HepG2 (cell line): ENCODE measurements around the gene TAGAP. TPM values are rescaled to one million over a fixed set of nuclear protein-coding genes. Genes with fewer than 3 reads are reported as not detected.

Experiments used
- ATAC-seq: fragments of 200-7000 bp; cut with Tn5 transposase; 3 replicates; pipeline ENCODE4 v1.9.1; 2020; ENCODE audit warnings: mild to moderate bottlenecking, moderate library complexity
- BruUV-seq: library from RNA; stranded (reverse); fragments of 400-500 nt; replicated peaks from 2 replicates; lab custom pipeline; 2021; lab: Mats Ljungman, UMichigan
- CTCF ChIA-PET: fragments of 300-600 bp; formaldehyde crosslinking; extraction: SDS; loops from one replicate; lab custom pipeline; 2021; ENCODE audit warnings: low total read pairs, inconsistent platforms, low intra/inter-chr PET ratio; lab: Yijun Ruan, JAX
- POLR2A ChIA-PET: fragments of 350-600 bp; sonication (Branson Sonifier 250); formaldehyde crosslinking; loops from one replicate; lab custom pipeline; 2020; ENCODE audit warnings: antibody characterized with exemption, inconsistent platforms; lab: Yijun Ruan, JAX
- DNase-seq: peaks from one replicate; pipeline ENCODE4 v3.0.0-alpha.2; 2015; ENCODE audit warnings: low spot score
- FAIRE-seq: peaks from 3 replicates; lab custom pipeline; 2011; peaks lifted over from hg19 to GRCh38; lab: Jason Lieb, UNC
- H2AFZ ChIP-seq: one replicate; pipeline ENCODE4 v1.6.1; 2011; ENCODE audit warnings: low read length, inconsistent platforms
- H3K27ac ChIP-seq: fragments of 300-600 bp; 3 replicates; pipeline ENCODE4 v1.8.0; 2011; ENCODE audit warnings: mixed run types, mild to moderate bottlenecking, mixed read lengths, low read length, inconsistent platforms; ENCODE audit not compliant: insufficient read depth; ENCODE audit errors: extremely low read length
- H3K27me3 ChIP-seq, 2 experiments: fragments of 200-600 bp in 1 of 2; 2 replicates in 1 of 2; 3 replicates in 1 of 2; pipeline versions ENCODE4 v1.6.0 to v1.8.0; 2011; ENCODE audit warnings: low read length in 2 of 2, mild to moderate bottlenecking in 2 of 2, moderate library complexity in 2 of 2, inconsistent platforms in 1 of 2; ENCODE audit not compliant: insufficient read depth in 2 of 2, control insufficient read depth in 1 of 2
- H3K36me3 ChIP-seq, 2 experiments: fragments of 200-600 bp in 1 of 2; replicated peaks in 1 of 2; 2 replicates in 1 of 2; 3 replicates in 1 of 2; pipeline versions ENCODE4 v1.5.1 to v1.8.0; 2011; ENCODE audit warnings: low read length in 2 of 2, inconsistent platforms in 1 of 2; ENCODE audit not compliant: insufficient read depth in 2 of 2, control insufficient read depth in 1 of 2
- H3K4me1 ChIP-seq: 2 replicates; pipeline ENCODE4 v1.5.1; 2012; ENCODE audit warnings: low read length, inconsistent platforms; ENCODE audit not compliant: insufficient read depth
- H3K4me2 ChIP-seq: 2 replicates; pipeline ENCODE4 v1.6.0; 2011; ENCODE audit warnings: low read depth, low read length, inconsistent platforms
- H3K4me3 ChIP-seq, 3 experiments: fragments of 200-600 bp in 1 of 3; sonication (generic), shearing (Covaris generic) in 1 of 3; replicated peaks in 1 of 3; 2 replicates each; pipeline ENCODE4 v1.5.1; 2011 to 2016; ENCODE audit warnings: low read length in 3 of 3, inconsistent platforms in 2 of 3, low read depth in 2 of 3, mild to moderate bottlenecking in 2 of 3, control low read depth in 1 of 3, mixed read lengths in 1 of 3; ENCODE audit not compliant: insufficient read depth in 1 of 3
- H3K79me2 ChIP-seq: one replicate; pipeline ENCODE4 v1.6.1; 2011; ENCODE audit warnings: low read length, inconsistent platforms; ENCODE audit not compliant: insufficient read depth
- H3K9ac ChIP-seq: 2 replicates; pipeline ENCODE4 v1.6.0; 2011; ENCODE audit warnings: mild to moderate bottlenecking, low read depth, low read length, inconsistent platforms; ENCODE audit not compliant: insufficient read depth
- H3K9me3 ChIP-seq: 2 replicates; pipeline ENCODE4 v1.5.1; 2012; ENCODE audit warnings: mild to moderate bottlenecking, low read length
- H4K20me1 ChIP-seq: 2 replicates; pipeline ENCODE4 v1.6.0; 2011; ENCODE audit warnings: inconsistent platforms, mild to moderate bottlenecking, low read length, moderate library complexity; ENCODE audit not compliant: insufficient read depth
- ARNT2 ChIP-seq: sonication (generic); formaldehyde crosslinking; IDR thresholded peaks from 2 replicates; pipeline ENCODE4 v1.8.0; 2022; ENCODE audit warnings: mild to moderate bottlenecking, low read depth, missing genetic modification reagents, moderate library complexity
- FOSL1 ChIP-seq: sonication (generic); formaldehyde crosslinking; IDR thresholded peaks from 2 replicates; pipeline ENCODE4 v1.9.0; 2021; ENCODE audit warnings: missing genetic modification reagents, borderline replicate concordance
- FOXK1 ChIP-seq: sonication (generic); formaldehyde crosslinking; IDR thresholded peaks from 2 replicates; pipeline ENCODE4 v1.4.0; 2020; ENCODE audit warnings: low read depth, missing genetic modification reagents, borderline replicate concordance
- GATAD2A ChIP-seq: IDR thresholded peaks from 2 replicates; pipeline ENCODE4 v1.6.1; 2016
- GPN1 ChIP-seq: sonication (generic); formaldehyde crosslinking; IDR thresholded peaks from 2 replicates; pipeline ENCODE4 v1.5.1; 2020; ENCODE audit warnings: missing genetic modification reagents, borderline replicate concordance
- IRF2 ChIP-seq: IDR thresholded peaks from 2 replicates; pipeline ENCODE4 v1.6.1; 2018; ENCODE audit warnings: missing genetic modification reagents, missing compliant biosample characterization
- JUN ChIP-seq: sonication (generic); formaldehyde crosslinking; IDR thresholded peaks from 2 replicates; pipeline ENCODE4 v1.4.0; 2020; ENCODE audit warnings: mild to moderate bottlenecking, missing genetic modification reagents
- MATR3 ChIP-seq: sonication (generic); formaldehyde crosslinking; IDR thresholded peaks from 2 replicates; pipeline ENCODE4 v1.4.0; 2020; ENCODE audit warnings: missing genetic modification reagents
- SIX4 ChIP-seq: sonication (generic); formaldehyde crosslinking; IDR thresholded peaks from 2 replicates; pipeline ENCODE4 v1.4.0; 2020; ENCODE audit warnings: missing genetic modification reagents
- SMYD3 ChIP-seq: sonication (generic); formaldehyde crosslinking; IDR thresholded peaks from 2 replicates; pipeline ENCODE4 v1.8.1; 2023; ENCODE audit warnings: mild to moderate bottlenecking, missing genetic modification reagents
- ZNF276 ChIP-seq: sonication (generic); formaldehyde crosslinking; IDR thresholded peaks from 2 replicates; pipeline ENCODE4 v1.4.0; 2020; ENCODE audit warnings: mild to moderate bottlenecking, low read depth, missing genetic modification reagents
- ZNF550 ChIP-seq: sonication (generic); formaldehyde crosslinking; IDR thresholded peaks from 2 replicates; pipeline ENCODE4 v1.4.0; 2020; ENCODE audit warnings: mild to moderate bottlenecking, missing genetic modification reagents, borderline replicate concordance
- ZNF615 ChIP-seq: sonication (generic); formaldehyde crosslinking; IDR thresholded peaks from 2 replicates; pipeline ENCODE4 v1.5.0; 2020; ENCODE audit warnings: mild to moderate bottlenecking, missing genetic modification reagents, borderline replicate concordance
- WGBS: methylation state at CpG from one replicate; pipeline ENCODE4 v1.1.6; 2017; ENCODE audit warnings: low lambda C conversion rate; 5-methylcytosine and 5-hydroxymethylcytosine counted together
- in situ Hi-C: cut with HindIII; loops from 2 replicates; pipeline ENCODE4 v1.10.0; 2017; ENCODE audit warnings: low pct_unique_long_range_greater_than_20kb; ENCODE audit not compliant: extremely low pct_ligation_motif_present
- intact Hi-C: fragments of 100-400 bp; cut with micrococcal nuclease; formaldehyde crosslinking; loops from one replicate; pipeline ENCODE4 v1.10.0; 2022; ENCODE audit not compliant: unreplicated experiment
- polyA plus RNA-seq, 8 experiments: library from polyadenylated mRNA; depleted of rRNA in 3 of 8; stranded (reverse) in 7 of 8; unstranded in 1 of 8; fragments of >200 nt; fragmentation: Illumina TruSeq in 4 of 8; extraction: Trizol in 4 of 8; gene quantifications; 2 replicates each; pipeline versions ENCODE4 v1.2.1 to v1.2.3, GENCODE V29; 2011 to 2016; ENCODE audit warnings: low read depth in 4 of 8, missing spikeins in 1 of 8, mixed read lengths in 1 of 8; ENCODE audit not compliant: insufficient read depth in 1 of 8
- total RNA-seq, 5 experiments: library from RNA; depleted of rRNA; stranded (reverse); fragments of >200 nt; fragmentation: Illumina TruSeq; extraction: Trizol; gene quantifications; 2 replicates each; pipeline ENCODE4 v1.2.3, GENCODE V29; 2016; ENCODE audit warnings: low read depth in 1 of 5
- TF ChIP-seq, protein P1 (sequence below): sonication (generic); formaldehyde crosslinking; IDR thresholded peaks from 2 replicates; pipeline ENCODE4 v1.5.0; 2020; ENCODE audit warnings: missing genetic modification reagents
- TF ChIP-seq, protein P2 (sequence below): IDR thresholded peaks from 2 replicates; pipeline ENCODE4 v1.6.1; 2016; ENCODE audit warnings: low read depth, missing genetic modification reagents, missing compliant biosample characterization

The TAGAP gene
- total and polyA plus RNA-seq, 2 of the 13 experiments (the other 11 are each of a cell fraction or from before 2014, with no cell fraction given), result not detected

- H4K20me1 ChIP-seq, result no peaks in the 10 kb centered on the region
- H3K9ac ChIP-seq, result no peak overlapping the region
- no peak overlapping the region for H3K27ac ChIP-seq
- in situ Hi-C loops (no loop called here), intact Hi-C loops (no loop called here)
- no peaks in the 10 kb centered on the region for H3K9me3 ChIP-seq
- peaks cover 4 to 61% of the 10 kb centered on the region in 2 experiments; a peak in 4 of 5 replicates for H3K27me3 ChIP-seq
- no peaks in the 10 kb centered on the region for H3K36me3 ChIP-seq
- no peak overlapping the region for H3K4me3 ChIP-seq
- FAIRE-seq (no peak), DNase-seq (no peak), ATAC-seq (no peak)
- WGBS, result 19% methylated on average over 10 of the region's 10 CpGs
- no peaks in the 10 kb centered on the region for H3K4me1 ChIP-seq
- no peak overlapping the region for H2AFZ ChIP-seq
- POLR2A ChIA-PET, result no interaction called here
- no peak overlapping the region for H3K4me2 ChIP-seq
- no peaks in the 10 kb centered on the region for H3K79me2 ChIP-seq
- CTCF ChIA-PET, result no interaction called here
- TF ChIP-seq, protein P1, sequence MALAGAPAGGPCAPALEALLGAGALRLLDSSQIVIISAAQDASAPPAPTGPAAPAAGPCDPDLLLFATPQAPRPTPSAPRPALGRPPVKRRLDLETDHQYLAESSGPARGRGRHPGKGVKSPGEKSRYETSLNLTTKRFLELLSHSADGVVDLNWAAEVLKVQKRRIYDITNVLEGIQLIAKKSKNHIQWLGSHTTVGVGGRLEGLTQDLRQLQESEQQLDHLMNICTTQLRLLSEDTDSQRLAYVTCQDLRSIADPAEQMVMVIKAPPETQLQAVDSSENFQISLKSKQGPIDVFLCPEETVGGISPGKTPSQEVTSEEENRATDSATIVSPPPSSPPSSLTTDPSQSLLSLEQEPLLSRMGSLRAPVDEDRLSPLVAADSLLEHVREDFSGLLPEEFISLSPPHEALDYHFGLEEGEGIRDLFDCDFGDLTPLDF (CRISPR knock-in tag), result no peak
- TF ChIP-seq FOXK1 (no peak), ZNF615 (CRISPR knock-in tag) (no peak), ZNF550 (CRISPR knock-in tag) (no peak), ARNT2 (CRISPR knock-in tag) (no peak), JUN (CRISPR knock-in tag) (no peak), GATAD2A (CRISPR knock-in tag) (no peak), IRF2 (CRISPR knock-in tag) (no peak), SIX4 (CRISPR knock-in tag) (no peak), SMYD3 (CRISPR knock-in tag) (no peak), FOSL1 (CRISPR knock-in tag) (no peak), MATR3 (CRISPR knock-in tag) (no peak), GPN1 (CRISPR knock-in tag) (no peak), ZNF276 (CRISPR knock-in tag) (no peak)
- TF ChIP-seq, protein P2, sequence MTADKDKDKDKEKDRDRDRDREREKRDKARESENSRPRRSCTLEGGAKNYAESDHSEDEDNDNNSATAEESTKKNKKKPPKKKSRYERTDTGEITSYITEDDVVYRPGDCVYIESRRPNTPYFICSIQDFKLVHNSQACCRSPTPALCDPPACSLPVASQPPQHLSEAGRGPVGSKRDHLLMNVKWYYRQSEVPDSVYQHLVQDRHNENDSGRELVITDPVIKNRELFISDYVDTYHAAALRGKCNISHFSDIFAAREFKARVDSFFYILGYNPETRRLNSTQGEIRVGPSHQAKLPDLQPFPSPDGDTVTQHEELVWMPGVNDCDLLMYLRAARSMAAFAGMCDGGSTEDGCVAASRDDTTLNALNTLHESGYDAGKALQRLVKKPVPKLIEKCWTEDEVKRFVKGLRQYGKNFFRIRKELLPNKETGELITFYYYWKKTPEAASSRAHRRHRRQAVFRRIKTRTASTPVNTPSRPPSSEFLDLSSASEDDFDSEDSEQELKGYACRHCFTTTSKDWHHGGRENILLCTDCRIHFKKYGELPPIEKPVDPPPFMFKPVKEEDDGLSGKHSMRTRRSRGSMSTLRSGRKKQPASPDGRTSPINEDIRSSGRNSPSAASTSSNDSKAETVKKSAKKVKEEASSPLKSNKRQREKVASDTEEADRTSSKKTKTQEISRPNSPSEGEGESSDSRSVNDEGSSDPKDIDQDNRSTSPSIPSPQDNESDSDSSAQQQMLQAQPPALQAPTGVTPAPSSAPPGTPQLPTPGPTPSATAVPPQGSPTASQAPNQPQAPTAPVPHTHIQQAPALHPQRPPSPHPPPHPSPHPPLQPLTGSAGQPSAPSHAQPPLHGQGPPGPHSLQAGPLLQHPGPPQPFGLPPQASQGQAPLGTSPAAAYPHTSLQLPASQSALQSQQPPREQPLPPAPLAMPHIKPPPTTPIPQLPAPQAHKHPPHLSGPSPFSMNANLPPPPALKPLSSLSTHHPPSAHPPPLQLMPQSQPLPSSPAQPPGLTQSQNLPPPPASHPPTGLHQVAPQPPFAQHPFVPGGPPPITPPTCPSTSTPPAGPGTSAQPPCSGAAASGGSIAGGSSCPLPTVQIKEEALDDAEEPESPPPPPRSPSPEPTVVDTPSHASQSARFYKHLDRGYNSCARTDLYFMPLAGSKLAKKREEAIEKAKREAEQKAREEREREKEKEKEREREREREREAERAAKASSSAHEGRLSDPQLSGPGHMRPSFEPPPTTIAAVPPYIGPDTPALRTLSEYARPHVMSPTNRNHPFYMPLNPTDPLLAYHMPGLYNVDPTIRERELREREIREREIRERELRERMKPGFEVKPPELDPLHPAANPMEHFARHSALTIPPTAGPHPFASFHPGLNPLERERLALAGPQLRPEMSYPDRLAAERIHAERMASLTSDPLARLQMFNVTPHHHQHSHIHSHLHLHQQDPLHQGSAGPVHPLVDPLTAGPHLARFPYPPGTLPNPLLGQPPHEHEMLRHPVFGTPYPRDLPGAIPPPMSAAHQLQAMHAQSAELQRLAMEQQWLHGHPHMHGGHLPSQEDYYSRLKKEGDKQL (CRISPR knock-in tag), result no peak
- no TSS peak for BruUV-seq
Observed at GRCh38 chr6:159047891-159048685, 3.3 kb upstream of the TAGAP start.
